SW480 (cell line): Measurements from ENCODE around the gene MRPL58.
"Not testable (repeated sequence)": the region's sequence is repeated elsewhere in the genome, so short reads cannot be mapped to it uniquely, and the experiment has no call there.

Experiments
- DNase-seq: peaks from one replicate; pipeline ENCODE4 v3.0.0-alpha.2; 2016; ENCODE audit warnings: low spot score

The MRPL58 gene

GRCh38 chr17:74987418-74987908 lies 25.0 kb upstream of the MRPL58 start, which contains the start of gene CDR2L:
TSS of gene CDR2L (plus strand) at chr17:74987632. CDS start at chr17:74988044, 412 bp downstream.
- peak; percentile 91 for DNase-seq

- peak; percentile 54 for DNase-seq
Measured at GRCh38 chr17:74987909-74988711, 24.4 kb upstream of the MRPL58 start.

DNA sequence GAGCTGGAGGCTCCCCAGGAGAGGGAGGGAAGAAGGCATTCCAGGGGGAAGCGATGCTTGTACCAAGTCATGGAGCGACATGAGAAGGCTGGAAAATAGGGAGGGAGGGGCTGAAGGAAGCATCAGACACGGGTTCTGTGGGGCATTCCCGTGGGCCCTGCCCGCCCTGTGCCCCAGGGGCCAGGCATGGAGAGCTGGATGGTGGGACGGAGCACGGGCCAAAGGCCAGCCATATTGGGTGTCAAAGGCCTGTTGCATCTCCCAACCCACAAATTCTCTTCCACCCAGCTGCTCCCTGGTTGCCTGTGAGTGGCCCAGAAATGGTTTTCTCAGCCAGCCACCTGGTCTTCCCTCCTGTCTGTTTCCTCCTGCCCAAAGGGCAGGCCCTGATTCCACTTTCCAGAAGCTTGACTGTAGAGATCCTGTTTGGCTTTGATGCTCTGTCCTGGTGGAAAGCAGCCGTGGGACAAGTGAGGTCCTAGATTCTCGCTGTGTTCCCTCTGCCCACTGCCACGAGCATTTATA lies 21.8 kb upstream of the MRPL58 start:
- no peak for DNase-seq

DNA sequence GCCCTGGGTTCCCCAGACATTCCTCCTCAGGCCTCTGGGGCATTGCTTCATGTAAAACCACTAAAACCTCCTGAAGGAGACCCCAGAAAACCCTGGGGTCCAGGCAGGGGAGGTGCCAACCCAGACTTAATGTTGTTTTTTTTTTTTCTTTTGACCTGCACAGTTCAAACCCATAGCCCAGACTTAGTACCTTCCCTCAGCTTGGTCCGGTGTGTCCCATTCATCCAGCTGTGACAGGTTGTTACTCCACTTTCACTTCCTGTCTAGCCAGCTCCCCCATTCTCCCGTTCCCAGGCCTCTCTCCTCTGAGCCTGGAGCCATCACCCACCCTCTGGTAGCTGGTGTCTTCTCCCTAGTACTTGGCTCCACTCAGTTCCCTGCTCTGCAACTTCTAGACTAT lies 20.2 kb upstream of the MRPL58 start:
- DNase-seq: no peak

GRCh38 chr17:74994440-74994839 lies 18.0 kb upstream of the MRPL58 start:
- DNase-seq: no peak

DNA sequence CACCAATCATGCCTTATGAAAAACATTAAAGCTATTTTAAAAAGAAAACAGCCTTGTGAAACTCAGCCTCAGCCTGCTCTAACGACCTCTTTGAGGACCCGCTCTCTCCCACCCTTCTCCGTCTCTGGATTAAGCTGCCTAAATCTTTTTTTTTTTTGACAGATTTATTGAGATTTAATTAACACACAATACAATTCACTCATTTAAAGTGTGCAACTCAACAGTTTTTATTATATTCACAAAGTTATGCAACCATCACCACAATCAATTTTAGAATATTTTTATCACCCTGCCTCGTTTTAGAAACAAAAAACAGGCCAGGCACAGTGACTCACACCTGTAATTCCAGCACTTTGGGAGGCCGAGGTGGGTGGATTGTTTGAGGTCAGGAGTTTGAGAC lies 16.6 kb upstream of the MRPL58 start:
- no peak for DNase-seq

DNA sequence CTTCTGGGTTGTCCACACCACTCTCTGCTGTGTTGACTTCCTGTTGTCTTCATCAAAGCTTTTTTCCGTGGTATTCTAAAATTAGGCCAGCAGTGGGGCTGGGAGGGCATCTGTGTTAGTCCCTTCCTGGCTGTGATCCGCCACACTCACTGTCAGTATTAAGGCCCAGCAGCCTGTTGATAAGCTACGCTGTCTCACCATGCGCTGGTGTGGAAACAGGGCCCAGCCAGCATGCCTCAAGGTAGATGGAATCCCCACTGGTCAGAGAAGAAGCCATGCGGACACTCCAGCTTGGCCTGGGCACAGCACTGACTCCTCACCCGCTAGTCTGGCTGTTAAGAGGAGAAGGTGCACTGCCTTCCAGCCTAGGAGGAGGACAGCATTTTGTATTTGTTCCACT lies 13.7 kb upstream of the MRPL58 start:
- no peak for DNase-seq

- DNase-seq: no peak
Measured at GRCh38 chr17:74999523-74999922, 12.9 kb upstream of the MRPL58 start.

DNA sequence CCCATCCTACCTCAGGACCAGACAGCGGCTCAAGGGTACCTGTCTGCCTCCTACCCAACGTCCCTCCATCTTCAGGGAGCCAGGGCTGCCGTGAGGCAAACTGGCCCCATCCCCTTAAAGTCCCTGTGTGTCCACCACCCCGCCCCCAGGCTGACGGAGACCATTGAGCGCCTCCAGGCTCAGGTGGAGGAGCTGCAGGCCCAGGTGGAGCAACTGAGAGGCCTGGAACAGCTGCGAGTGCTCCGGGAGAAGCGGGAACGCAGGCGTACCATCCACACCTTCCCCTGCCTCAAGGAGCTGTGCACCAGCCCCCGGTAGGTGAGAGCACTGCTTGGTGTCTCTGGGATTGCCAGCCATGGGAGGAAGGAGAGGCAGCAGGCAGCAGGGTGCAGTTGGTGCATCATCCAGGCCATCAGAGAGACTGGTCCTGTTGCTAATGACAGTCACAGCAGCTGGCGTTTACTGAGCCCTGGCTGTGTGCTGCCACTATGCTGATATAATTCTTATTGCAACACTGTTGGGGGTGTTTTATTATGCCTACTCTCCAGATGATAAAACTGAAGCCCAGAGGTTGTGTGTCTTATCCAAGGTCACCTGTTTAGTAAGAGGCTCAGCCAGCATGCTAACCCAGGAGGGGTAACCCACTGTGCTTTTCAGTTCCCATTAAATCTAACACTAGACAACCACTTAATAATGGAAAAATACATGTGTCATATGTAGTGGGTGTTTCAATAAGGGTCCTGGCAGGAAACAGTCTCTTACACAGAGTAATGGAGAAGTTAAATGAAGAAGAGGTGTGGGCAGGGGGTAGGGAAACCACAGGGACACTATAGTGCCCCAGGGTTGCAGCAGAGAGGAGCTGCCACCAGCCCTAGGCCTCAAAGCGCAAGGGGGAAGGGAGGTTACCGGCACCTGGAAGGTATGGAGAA lies 10.3 kb upstream of the MRPL58 start:
- no peak for DNase-seq

- no peak for DNase-seq
Measured at GRCh38 chr17:75003070-75003956, 9.2 kb upstream of the MRPL58 start.

DNA sequence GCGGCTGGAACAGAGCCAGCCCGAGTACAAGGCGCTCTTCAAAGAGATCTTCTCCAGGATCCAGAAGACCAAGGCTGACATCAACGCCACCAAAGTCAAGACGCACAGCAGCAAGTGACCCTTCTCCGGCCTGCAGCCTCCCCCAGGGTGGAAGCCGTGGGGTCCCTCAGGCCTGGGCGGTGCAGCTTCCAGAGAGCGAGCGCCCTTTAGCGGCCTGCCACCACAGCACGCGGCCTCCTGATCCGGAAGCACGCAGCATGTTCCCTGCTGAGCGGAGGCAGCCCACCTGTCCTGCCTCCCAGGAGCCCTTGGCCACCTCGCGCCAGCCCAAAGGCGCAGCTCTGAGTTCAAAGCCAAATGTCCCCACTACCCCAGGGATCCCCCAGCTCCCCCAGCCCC lies 8.5 kb upstream of the MRPL58 start:
- no peak for DNase-seq

DNA sequence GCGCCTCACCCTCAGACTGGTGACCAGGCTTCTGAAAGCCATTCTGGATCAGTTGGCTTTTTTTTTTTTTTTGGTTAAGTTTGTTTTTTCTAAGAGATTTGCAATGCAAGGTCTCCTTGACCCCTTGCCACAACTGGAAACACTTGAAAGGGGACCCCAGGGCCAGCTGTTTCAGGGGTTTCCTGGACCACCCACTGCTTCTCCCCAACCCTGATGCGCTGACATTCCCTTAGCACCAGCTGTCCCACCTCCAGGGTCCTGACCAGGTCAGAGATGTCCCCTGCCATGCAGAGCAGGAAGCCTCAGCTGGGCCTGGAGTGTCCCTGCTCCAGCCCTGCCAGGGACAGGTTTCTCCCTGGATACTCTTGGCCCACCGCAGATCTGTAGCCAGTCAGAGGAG lies 8.1 kb upstream of the MRPL58 start:
- no peak for DNase-seq

- DNase-seq: no peak
Measured at GRCh38 chr17:75005291-75005690, 7.2 kb upstream of the MRPL58 start.

DNA sequence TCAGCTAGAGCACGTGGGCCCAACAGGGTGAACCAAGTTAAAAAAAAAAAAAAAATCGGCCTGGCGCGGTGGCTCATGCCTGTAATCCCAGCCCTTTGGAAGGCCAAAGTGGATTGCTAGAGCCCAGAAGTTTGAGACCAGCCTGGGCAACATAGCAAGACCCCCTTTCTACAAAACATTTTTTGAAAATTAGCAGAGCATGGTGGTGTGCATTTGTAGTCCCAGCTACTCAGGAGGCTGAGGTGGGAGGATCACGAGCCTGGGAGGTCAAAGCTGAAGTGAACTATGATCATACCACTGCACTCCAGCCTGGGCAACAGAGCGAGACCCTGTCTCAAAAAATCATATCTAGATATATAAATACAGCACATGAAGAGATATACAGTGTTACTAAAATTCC lies 6.4 kb upstream of the MRPL58 start:
- not testable (repeated sequence) for DNase-seq

GRCh38 chr17:75006653-75007052 lies 5.8 kb upstream of the MRPL58 start:
- DNase-seq: peak; percentile 43

GRCh38 chr17:75008373-75008772 lies 4.1 kb upstream of the MRPL58 start:
- DNase-seq: no peak

GRCh38 chr17:75009139-75009724 lies 3.2 kb upstream of the MRPL58 start:
- DNase-seq: no peak

DNA sequence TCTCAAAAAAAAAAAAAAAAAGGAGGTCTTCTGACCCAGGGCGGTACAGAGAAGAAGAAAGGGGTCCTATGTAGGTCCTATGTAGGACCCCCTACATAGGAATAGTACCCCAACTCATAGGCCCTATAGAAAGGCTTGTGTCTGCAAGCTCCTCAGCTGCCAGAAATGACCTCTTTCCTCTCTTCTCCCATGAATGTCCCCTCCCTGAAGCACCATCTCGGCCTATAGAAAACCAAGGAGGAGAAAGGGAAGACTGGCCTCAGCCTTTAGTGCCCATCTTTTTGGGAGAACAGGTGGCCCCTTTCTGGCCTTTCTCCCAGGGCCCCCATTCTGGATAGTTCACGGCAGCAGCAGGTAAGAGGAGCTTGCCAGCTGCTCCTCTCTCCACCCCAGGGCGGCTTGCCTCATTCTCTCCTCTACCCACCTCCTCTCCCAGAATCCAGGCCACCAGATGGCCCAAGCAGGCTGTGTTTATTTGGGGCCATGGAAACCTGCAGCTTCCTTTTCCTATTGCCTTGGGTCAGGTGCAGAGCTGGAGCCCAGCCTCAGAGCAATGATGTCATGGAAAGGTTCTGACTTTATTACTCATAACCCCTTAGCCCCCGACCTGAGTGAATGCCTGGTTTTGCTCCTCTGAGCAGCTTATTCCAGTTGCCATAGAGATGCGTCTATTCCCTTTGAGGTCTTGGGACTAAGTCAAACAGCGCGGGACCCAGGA lies 1.6 kb upstream of the MRPL58 start:
- DNase-seq: no peak

- DNase-seq: no peak
Measured at GRCh38 chr17:75011401-75012095, 922 bp upstream of the MRPL58 start.

DNA sequence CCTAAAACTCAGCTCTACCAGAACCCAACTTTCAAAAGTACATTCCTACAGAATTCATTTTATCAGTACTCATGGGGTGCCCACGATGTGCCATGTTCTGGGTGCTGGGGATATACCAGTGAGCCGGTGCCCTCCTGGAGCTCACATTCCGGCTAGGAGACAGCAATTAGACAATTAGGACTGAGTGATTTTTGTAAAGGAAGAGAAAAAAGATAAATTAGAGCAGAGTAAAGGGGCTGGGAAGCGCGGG lies 449 bp upstream of the MRPL58 start:
- no peak for DNase-seq
